ENCODE results near the gene IFT80. TPM values are rescaled to one million over a fixed set of nuclear protein-coding genes. Genes with fewer than 3 reads are reported as not detected.
"Not testable (repeated sequence)": the region's sequence is repeated elsewhere in the genome, so short reads cannot be mapped to it uniquely, and the experiment has no call there.

Gene IFT80
- total and polyA plus RNA-seq, 2 experiments from 2014 or later: 13.5 to 43.3 TPM

DNA sequence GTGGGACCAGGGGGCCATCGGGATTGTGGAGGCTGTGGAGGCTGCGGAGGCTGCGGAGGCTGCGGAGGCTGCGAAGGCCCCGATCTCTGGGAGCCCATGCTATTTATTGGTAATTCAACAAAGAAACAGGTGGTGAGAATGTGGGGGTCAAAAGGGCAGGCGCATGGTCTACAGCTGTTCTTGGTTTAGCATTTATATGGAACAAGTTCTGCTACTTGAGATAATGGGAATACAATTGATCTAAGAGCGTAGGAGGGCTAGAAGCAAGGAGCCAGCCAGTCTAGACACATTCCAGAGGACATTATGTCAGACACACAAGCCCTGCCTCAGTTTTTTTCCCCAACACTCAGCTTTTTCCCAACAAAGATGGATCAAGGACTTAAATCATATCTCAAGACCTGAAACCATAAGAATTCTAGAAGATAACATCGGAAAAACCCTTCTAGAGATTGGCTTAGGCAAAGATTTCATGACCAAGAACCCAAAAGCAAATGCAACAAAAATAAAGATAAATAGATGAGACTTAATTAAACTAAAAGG, 153.7 kb downstream of the IFT80 start:
- no peaks in the 10 kb centered on the region for H3K36me3 ChIP-seq (replicated peaks; ENCODE audit: insufficient read depth, low read depth)
- TF ChIP-seq, protein P1, sequence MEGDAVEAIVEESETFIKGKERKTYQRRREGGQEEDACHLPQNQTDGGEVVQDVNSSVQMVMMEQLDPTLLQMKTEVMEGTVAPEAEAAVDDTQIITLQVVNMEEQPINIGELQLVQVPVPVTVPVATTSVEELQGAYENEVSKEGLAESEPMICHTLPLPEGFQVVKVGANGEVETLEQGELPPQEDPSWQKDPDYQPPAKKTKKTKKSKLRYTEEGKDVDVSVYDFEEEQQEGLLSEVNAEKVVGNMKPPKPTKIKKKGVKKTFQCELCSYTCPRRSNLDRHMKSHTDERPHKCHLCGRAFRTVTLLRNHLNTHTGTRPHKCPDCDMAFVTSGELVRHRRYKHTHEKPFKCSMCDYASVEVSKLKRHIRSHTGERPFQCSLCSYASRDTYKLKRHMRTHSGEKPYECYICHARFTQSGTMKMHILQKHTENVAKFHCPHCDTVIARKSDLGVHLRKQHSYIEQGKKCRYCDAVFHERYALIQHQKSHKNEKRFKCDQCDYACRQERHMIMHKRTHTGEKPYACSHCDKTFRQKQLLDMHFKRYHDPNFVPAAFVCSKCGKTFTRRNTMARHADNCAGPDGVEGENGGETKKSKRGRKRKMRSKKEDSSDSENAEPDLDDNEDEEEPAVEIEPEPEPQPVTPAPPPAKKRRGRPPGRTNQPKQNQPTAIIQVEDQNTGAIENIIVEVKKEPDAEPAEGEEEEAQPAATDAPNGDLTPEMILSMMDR (IDR thresholded peaks at IDR 0.05; ENCODE audit: poor library complexity): no peak
- TF ChIP-seq EZH2 (IDR thresholded peaks at IDR 0.05; ENCODE audit: borderline replicate concordance) (no peak), EZH2phosphoT487 (IDR thresholded peaks at IDR 0.05; ENCODE audit: low read depth, severe bottlenecking, unreplicated experiment) (no peak)
- no peak overlapping the region for H3K4me3 ChIP-seq
- no peak overlapping the region for H3K27ac ChIP-seq
- no peaks in the 10 kb centered on the region for H3K4me1 ChIP-seq (ENCODE audit: insufficient read depth)
- H2AFZ ChIP-seq: no peak overlapping the region
- no peaks in the 10 kb centered on the region for H3K9me2 ChIP-seq (replicated peaks; ENCODE audit: insufficient read depth)
- no peaks in the 10 kb centered on the region for H3K79me2 ChIP-seq
- H3K9me3 ChIP-seq (ENCODE audit: low read depth): no peaks in the 10 kb centered on the region
- 81% methylated on average over 9 of the region's 9 CpGs for WGBS (ENCODE audit: low lambda C conversion rate, missing lambda C conversion rate)
- no peaks in the 10 kb centered on the region for H4K20me1 ChIP-seq (ENCODE audit: insufficient read depth, poor library complexity, severe bottlenecking)
- no peak for DNase-seq (ENCODE audit: low spot score)
- no peaks in the 10 kb centered on the region for H3K27me3 ChIP-seq
- no peak overlapping the region for H3K4me2 ChIP-seq

DNA sequence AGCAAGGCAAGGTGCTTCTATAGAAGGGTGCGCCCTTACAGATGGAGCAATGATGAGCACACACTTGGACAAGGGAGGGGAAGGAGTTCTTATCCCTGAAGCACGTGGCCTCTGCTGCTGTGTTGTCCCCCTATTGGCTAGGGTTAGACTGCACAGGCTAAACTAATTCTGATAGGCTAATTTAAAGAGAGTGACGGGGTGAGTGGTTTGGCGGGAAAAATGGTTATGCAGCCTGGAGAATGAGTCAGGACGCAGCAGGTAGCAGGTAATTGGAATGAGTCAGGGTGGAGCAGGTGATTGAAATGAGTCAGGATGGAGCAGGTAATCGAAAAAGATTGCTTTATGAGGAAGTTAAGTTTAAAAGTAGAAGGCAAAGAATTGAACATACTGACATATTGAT, 158.3 kb downstream of the IFT80 start:
- H3K79me2 ChIP-seq; H3K4me2 ChIP-seq; H4K20me1 ChIP-seq (ENCODE audit: insufficient read depth, poor library complexity, severe bottlenecking); H3K4me3 ChIP-seq; H3K9me3 ChIP-seq (ENCODE audit: low read depth); H3K27ac ChIP-seq; H2AFZ ChIP-seq; H3K27me3 ChIP-seq; H3K36me3 ChIP-seq (replicated peaks; ENCODE audit: insufficient read depth, low read depth); DNase-seq (ENCODE audit: low spot score); H3K4me1 ChIP-seq (ENCODE audit: insufficient read depth); H3K9me2 ChIP-seq (replicated peaks; ENCODE audit: insufficient read depth): not testable (repeated sequence)
- 93% methylated on average over 6 of the region's 6 CpGs for WGBS (ENCODE audit: low lambda C conversion rate, missing lambda C conversion rate)

DNA sequence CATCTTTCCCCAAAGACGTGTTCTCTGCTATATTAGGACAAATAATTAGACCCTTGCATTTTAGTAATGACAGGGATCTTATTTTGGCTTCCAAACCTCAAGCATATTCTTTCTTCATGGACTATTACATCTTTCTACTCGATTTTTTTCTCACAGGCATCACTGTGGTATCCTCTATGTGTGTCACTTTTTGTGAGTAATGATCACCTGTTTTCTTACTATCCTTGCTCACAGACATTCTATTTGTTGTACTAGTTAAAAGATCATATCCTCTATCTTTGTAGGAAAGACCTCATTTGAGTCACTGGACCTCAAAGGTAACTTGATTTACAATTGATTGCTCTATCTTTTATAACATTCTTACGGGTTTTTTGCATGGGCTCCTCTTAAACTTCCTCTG, 167.0 kb downstream of the IFT80 start:
- Histone ChIP-seq H3K9me2 (replicated peaks; ENCODE audit: insufficient read depth) (no peaks in the 10 kb centered on the region), H2AFZ (no peak overlapping the region), H3K9me3 (ENCODE audit: low read depth) (no peaks in the 10 kb centered on the region), H3K27me3 (peaks cover 41% of the 10 kb centered on the region), H3K4me3 (no peak overlapping the region), H3K36me3 (replicated peaks; ENCODE audit: insufficient read depth, low read depth) (no peaks in the 10 kb centered on the region), H3K4me2 (no peak overlapping the region), H4K20me1 (ENCODE audit: insufficient read depth, poor library complexity, severe bottlenecking) (no peaks in the 10 kb centered on the region), H3K27ac (no peak overlapping the region), H3K79me2 (no peaks in the 10 kb centered on the region), H3K4me1 (ENCODE audit: insufficient read depth) (no peaks in the 10 kb centered on the region)
- 78% methylated on average over 3 of the region's 3 CpGs for WGBS (ENCODE audit: low lambda C conversion rate, missing lambda C conversion rate)
- no peak for DNase-seq (ENCODE audit: low spot score)
- TF ChIP-seq EZH2phosphoT487 (IDR thresholded peaks at IDR 0.05; ENCODE audit: low read depth, severe bottlenecking, unreplicated experiment): no peak
- TF ChIP-seq EZH2 (IDR thresholded peaks at IDR 0.05; ENCODE audit: borderline replicate concordance): no peak
- TF ChIP-seq, protein P1 (IDR thresholded peaks at IDR 0.05; ENCODE audit: poor library complexity): no peak

DNA sequence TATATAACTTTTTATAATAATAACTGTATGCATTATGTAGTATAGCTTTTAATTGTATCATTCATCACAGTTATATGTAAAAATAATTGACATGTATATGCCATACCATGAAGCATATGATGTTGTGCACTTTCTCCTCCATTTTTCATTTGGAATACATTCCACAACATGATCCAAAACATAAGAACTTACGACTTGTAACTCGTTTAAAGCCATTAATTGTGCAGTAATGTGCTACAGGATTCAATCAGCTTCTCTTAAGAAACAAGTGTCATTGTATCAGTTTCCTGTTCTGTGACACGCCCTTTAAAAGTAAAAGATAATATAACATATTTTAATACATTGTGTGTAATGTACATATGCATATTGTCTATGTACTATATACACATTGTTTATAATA, 171.6 kb downstream of the IFT80 start:
- WGBS (ENCODE audit: low lambda C conversion rate, missing lambda C conversion rate): 75% methylated on average over 3 of the region's 3 CpGs
- TF ChIP-seq EZH2phosphoT487 (IDR thresholded peaks at IDR 0.05; ENCODE audit: low read depth, severe bottlenecking, unreplicated experiment) (no peak), EZH2 (IDR thresholded peaks at IDR 0.05; ENCODE audit: borderline replicate concordance) (no peak)
- TF ChIP-seq, protein P1 (IDR thresholded peaks at IDR 0.05; ENCODE audit: poor library complexity): no peak
- H4K20me1 ChIP-seq (ENCODE audit: insufficient read depth, poor library complexity, severe bottlenecking): no peaks in the 10 kb centered on the region

More for the DNA sequence above, 171.6 kb downstream of the IFT80 start:
- Histone ChIP-seq H3K4me2 (no peak overlapping the region), H2AFZ (no peak overlapping the region), H3K27me3 (peaks cover 77% of the 10 kb centered on the region), H3K36me3 (replicated peaks; ENCODE audit: insufficient read depth, low read depth) (no peaks in the 10 kb centered on the region), H3K9me3 (ENCODE audit: low read depth) (no peaks in the 10 kb centered on the region), H3K4me1 (ENCODE audit: insufficient read depth) (peaks cover 9% of the 10 kb centered on the region), H3K79me2 (no peaks in the 10 kb centered on the region), H3K27ac (no peak overlapping the region), H3K9me2 (replicated peaks; ENCODE audit: insufficient read depth) (no peaks in the 10 kb centered on the region), H3K4me3 (no peak overlapping the region)
- no peak for DNase-seq (ENCODE audit: low spot score)
